HG02884 (cell line): Measurements from ENCODE around the gene TEF.
A peak's percentile ranks its signal among the peaks of the same experiment; 100 is the strongest.

Experiments
- ATAC-seq: cut with Tn5 transposase; IDR thresholded peaks from one replicate; pipeline ENCODE4 v1.9.1; 2021; ENCODE audit warnings: mild to moderate bottlenecking, moderate library complexity; ENCODE audit not compliant: unreplicated experiment

TEF gene

DNA sequence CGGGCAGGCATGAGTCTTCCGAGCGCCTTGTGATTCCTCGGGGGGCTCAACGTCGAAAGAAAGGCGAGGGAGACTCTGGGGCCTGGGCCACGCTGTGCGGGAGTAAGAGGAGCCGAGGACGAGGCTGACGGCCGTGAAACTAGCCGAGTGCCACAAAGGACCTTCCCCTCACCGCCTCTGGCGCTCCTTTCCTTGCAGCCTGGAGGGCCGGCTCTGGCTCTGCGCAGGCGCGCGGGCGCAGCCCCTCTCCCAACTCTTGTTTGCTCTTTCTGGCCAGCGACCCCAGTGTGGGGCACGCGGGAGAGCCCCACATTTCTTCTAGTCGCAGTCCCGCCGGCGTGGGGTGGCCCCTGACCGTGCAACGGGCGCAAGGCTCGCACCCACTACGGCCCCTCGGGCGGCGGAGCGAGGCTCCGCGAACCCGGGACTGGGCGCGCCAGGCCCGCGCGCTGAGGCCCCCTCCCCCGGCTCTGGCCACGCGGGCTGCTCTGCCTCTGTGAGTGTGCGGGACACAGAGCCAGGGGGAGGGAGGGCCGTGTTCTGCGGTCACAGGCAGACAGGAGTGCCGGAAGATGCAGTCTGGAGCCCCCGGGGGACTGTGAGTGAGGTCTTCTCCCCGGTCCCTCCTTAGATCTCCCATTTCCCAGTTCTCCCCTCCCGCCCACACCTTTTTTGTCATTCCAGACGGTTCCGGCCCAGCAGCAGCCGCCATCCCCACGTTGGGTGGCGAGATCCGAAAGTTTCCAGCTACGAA lies 65.9 kb downstream of the TEF start:
- ATAC-seq, result no peak

DNA sequence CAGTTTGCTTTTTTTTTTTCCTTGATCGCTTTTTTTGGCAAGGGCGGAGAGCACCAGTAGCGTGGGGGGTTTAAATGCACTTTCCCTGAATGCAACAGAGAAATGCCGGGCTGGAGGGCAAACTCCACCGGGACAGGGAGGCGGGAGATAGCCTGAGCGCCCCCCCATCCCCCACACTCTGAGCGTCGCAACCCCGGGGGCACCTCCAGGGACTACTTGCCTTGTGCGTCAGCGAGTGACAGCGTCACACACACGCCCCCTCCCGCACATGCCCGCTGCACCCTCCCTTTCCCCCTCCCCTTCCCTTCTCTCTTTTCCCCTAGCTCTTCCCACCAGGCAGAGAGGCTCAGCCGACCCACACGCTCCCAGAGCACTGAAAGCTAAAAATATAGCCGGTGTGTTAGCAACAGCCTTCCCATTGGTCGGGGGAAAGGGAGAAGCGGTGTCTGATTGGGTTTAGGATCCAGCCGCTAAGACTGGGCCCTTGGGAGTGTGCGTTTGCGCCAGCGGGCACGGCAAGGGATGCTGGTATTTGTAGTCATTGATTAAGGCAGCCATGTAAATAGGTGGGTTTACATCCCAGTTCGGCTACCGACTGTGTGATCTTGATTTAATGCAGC lies 66.6 kb downstream of the TEF start:
- ATAC-seq, result peak; percentile 40
